OCI-LY7 (cell line): Measurements from ENCODE around the gene CSF1. TPM values are rescaled to one million over a fixed set of nuclear protein-coding genes. Genes with fewer than 3 reads are reported as not detected.

ENCODE experiments used
- BruUV-seq: library from RNA; stranded (reverse); fragments of 400-500 nt; replicated peaks from 2 replicates; lab custom pipeline; 2021; lab: Mats Ljungman, UMichigan
- CTCF ChIA-PET: fragments of 300-600 bp; sonication (Branson Sonifier 250); formaldehyde crosslinking; loops from one replicate; lab custom pipeline; 2022; ENCODE audit warnings: antibody characterized with exemption; ENCODE audit not compliant: unreplicated experiment; lab: Charles Lee
- POLR2A ChIA-PET: fragments of 300-600 bp; sonication (Branson Sonifier 250); formaldehyde crosslinking; loops from one replicate; lab custom pipeline; 2022; ENCODE audit warnings: antibody characterized with exemption; lab: Charles Lee
- DNase-seq: peaks from one replicate; pipeline ENCODE4 v3.0.0-alpha.2; 2015; ENCODE audit warnings: low spot score
- H2AFZ ChIP-seq: fragments of 200-600 bp; sonication (generic), shearing (Covaris generic); 2 replicates; pipeline ENCODE4 v1.6.1; 2014; ENCODE audit warnings: mild to moderate bottlenecking, antibody characterized with exemption, low read length, moderate library complexity
- H3K27ac ChIP-seq: fragments of 200-600 bp; sonication (generic); 2 replicates; pipeline ENCODE4 v1.5.1; 2014; ENCODE audit warnings: mixed run types, low read depth, mild to moderate bottlenecking, moderate library complexity, low read length, inconsistent platforms; ENCODE audit not compliant: poor library complexity, severe bottlenecking
- H3K36me3 ChIP-seq: fragments of 200-600 bp; sonication (generic); 2 replicates; pipeline ENCODE4 v1.6.1; 2014; ENCODE audit warnings: mild to moderate bottlenecking, antibody characterized with exemption, low read length, moderate library complexity, mixed read lengths; ENCODE audit not compliant: insufficient read depth
- H3K4me1 ChIP-seq: fragments of 200-600 bp; sonication (generic); 2 replicates; pipeline ENCODE4 v1.5.1; 2014; ENCODE audit warnings: mild to moderate bottlenecking, low read length; ENCODE audit not compliant: insufficient read depth, poor library complexity, severe bottlenecking
- H3K4me2 ChIP-seq: fragments of 200-600 bp; sonication (generic); 2 replicates; pipeline ENCODE4 v1.6.1; 2014; ENCODE audit warnings: mild to moderate bottlenecking, low read length
- H3K4me3 ChIP-seq: fragments of 200-600 bp; sonication (generic); 2 replicates; pipeline ENCODE4 v1.5.1; 2014; ENCODE audit warnings: mild to moderate bottlenecking, low read depth, low read length; ENCODE audit not compliant: poor library complexity, severe bottlenecking
- H3K79me2 ChIP-seq: fragments of 200-600 bp; sonication (generic); 2 replicates; pipeline ENCODE4 v1.6.1; 2016; ENCODE audit warnings: low read depth, mild to moderate bottlenecking, low read length, moderate library complexity, mixed read lengths; ENCODE audit not compliant: insufficient read depth
- H3K9me2 ChIP-seq: fragments of 200-600 bp; sonication (generic); 2 replicates; pipeline ENCODE4 v1.6.1; 2016; ENCODE audit warnings: mild to moderate bottlenecking, low read length, mixed read lengths; ENCODE audit not compliant: insufficient read depth
- H3K9me3 ChIP-seq: fragments of 200-600 bp; sonication (generic); 2 replicates; pipeline ENCODE4 v1.6.1; 2014; ENCODE audit warnings: mild to moderate bottlenecking, mixed run types, low read length, mixed read lengths
- H4K20me1 ChIP-seq: fragments of 200-600 bp; sonication (generic); 2 replicates; pipeline ENCODE4 v1.6.1; 2014; ENCODE audit warnings: mild to moderate bottlenecking, antibody characterized with exemption, low read length, moderate library complexity, mixed read lengths; ENCODE audit not compliant: insufficient read depth
- CTCF ChIP-seq: fragments of 200-600 bp; sonication (generic); conservative IDR thresholded peaks from 2 replicates; pipeline ENCODE4 v1.5.1; 2014; ENCODE audit warnings: mild to moderate bottlenecking, antibody characterized with exemption, low read length, moderate library complexity, mixed read lengths
- EZH2phosphoT487 ChIP-seq: fragments of 200-600 bp; sonication (generic); IDR thresholded peaks from 2 replicates; pipeline ENCODE4 v1.6.1; 2018; ENCODE audit warnings: low read depth, borderline replicate concordance, mild to moderate bottlenecking, mixed run types, antibody characterized with exemption, low read length, moderate library complexity, mixed read lengths
- intact Hi-C: fragments of 100-400 bp; cut with micrococcal nuclease; formaldehyde crosslinking; loops from one replicate; pipeline ENCODE4 v1.10.0; 2022; ENCODE audit not compliant: unreplicated experiment
- total RNA-seq, 2 experiments: library from RNA; depleted of rRNA in 1 of 2; stranded (reverse); fragments of >200 nt in 1 of 2; shearing (Covaris generic) in 1 of 2; gene quantifications; 2 replicates each; pipeline ENCODE4 v1.2.3, GENCODE V29; 2014 to 2022

The CSF1 gene
- total RNA-seq, 2 experiments from 2014 or later = not detected

- no peak overlapping the region for H2AFZ ChIP-seq
- H3K4me3 ChIP-seq = no peak overlapping the region
- ChIA-PET CTCF (no interaction called here), POLR2A (no interaction called here)
- no peaks in the 10 kb centered on the region for H3K79me2 ChIP-seq
- no peaks in the 10 kb centered on the region for H3K36me3 ChIP-seq
- no TSS peak for BruUV-seq
- TF ChIP-seq EZH2phosphoT487 (no peak), CTCF (no peak)
- no peaks in the 10 kb centered on the region for H4K20me1 ChIP-seq
- DNase-seq = no peak
- H3K27ac ChIP-seq = no peak overlapping the region
- H3K9me3 ChIP-seq = no peaks in the 10 kb centered on the region
- H3K4me1 ChIP-seq = peaks cover 9% of the 10 kb centered on the region
- H3K4me2 ChIP-seq = no peak overlapping the region
- no peaks in the 10 kb centered on the region for H3K9me2 ChIP-seq
- intact Hi-C loops = no loop called here
Observed at GRCh38 chr1:109884242-109884891, 26.3 kb upstream of the CSF1 start.

- no peaks in the 10 kb centered on the region for H3K9me3 ChIP-seq
- POLR2A ChIA-PET = interaction anchor here (1.5 kb wide), 1 partner anchor 12 kb away, joined by 5 read pairs; no protein-coding TSS in a partner anchor
- H2AFZ ChIP-seq = no peak overlapping the region
- no peaks in the 10 kb centered on the region for H4K20me1 ChIP-seq
- intact Hi-C loops = no loop called here
- no peaks in the 10 kb centered on the region for H3K36me3 ChIP-seq
- H3K79me2 ChIP-seq = no peaks in the 10 kb centered on the region
- H3K27ac ChIP-seq = no peak overlapping the region
- DNase-seq = no peak
- H3K9me2 ChIP-seq = no peaks in the 10 kb centered on the region
- H3K4me2 ChIP-seq = no peak overlapping the region
- TF ChIP-seq EZH2phosphoT487 (no peak), CTCF (no peak)
- CTCF ChIA-PET = no interaction called here
- no peak overlapping the region for H3K4me3 ChIP-seq
- no TSS peak for BruUV-seq
- peaks cover 9% of the 10 kb centered on the region for H3K4me1 ChIP-seq
Observed at GRCh38 chr1:109885589-109885988, 25.1 kb upstream of the CSF1 start.

- no peaks in the 10 kb centered on the region for H3K36me3 ChIP-seq
- H3K4me1 ChIP-seq = peaks cover 14% of the 10 kb centered on the region
- no peaks in the 10 kb centered on the region for H3K9me2 ChIP-seq
- H3K4me3 ChIP-seq = no peak overlapping the region
- no peak overlapping the region for H2AFZ ChIP-seq
- BruUV-seq = no TSS peak
- DNase-seq = peak; percentile 59
- H3K79me2 ChIP-seq = no peaks in the 10 kb centered on the region
- H3K9me3 ChIP-seq = no peaks in the 10 kb centered on the region
- TF ChIP-seq CTCF = no peak
- TF ChIP-seq EZH2phosphoT487 = no peak
- H3K4me2 ChIP-seq = peak overlapping the region; percentile 43
- no peak overlapping the region for H3K27ac ChIP-seq
- ChIA-PET CTCF (no interaction called here), POLR2A (interaction anchor here (0.9 to 1.5 kb wide), 2 partner anchors 11 to 72 kb away, joined by 3 to 5 read pairs; no protein-coding TSS in a partner anchor)
- H4K20me1 ChIP-seq = no peaks in the 10 kb centered on the region
- intact Hi-C loops = no loop called here
Observed at GRCh38 chr1:109886827-109887226, 23.8 kb upstream of the CSF1 start.
